H1 (cell line): Measurements from ENCODE around the gene GPRC5D. TPM values are rescaled to one million over a fixed set of nuclear protein-coding genes. Genes with fewer than 3 reads are reported as not detected.

Experiments used
- CBX8 ChIP-seq: fragments of 300-800, 300-1000 bp; sonication (generic); IDR thresholded peaks from 2 replicates; pipeline ENCODE4 v1.7.1; 2016; ENCODE audit warnings: low read depth, low read length, borderline replicate concordance
- polyA plus RNA-seq, 7 experiments: library from polyadenylated mRNA; depleted of rRNA in 3 of 7; stranded (reverse) in 5 of 7; unstranded in 2 of 7; fragments of >200 nt in 5 of 7; fragments of 200-250 nt in 2 of 7; gene quantifications; 1 replicate in 5 of 7; 2 replicates in 1 of 7; 4 replicates in 1 of 7; pipeline versions ENCODE4 v1.2.1 to v1.2.3, GENCODE V29; 2011 to 2013; ENCODE audit warnings: missing spikeins in 2 of 7, mixed read lengths in 2 of 7
- total RNA-seq: library from RNA; stranded (reverse); fragmentation: NEBNext Ultra II Directional; extraction: Animal tissue kit (Norgen Biotek cat#: 25700); gene quantifications from 2 replicates; pipeline ENCODE4 v1.2.1, GENCODE V29; 2021

The GPRC5D gene
- total and polyA plus RNA-seq, 2 of the 8 experiments (the other 6 are each of a cell fraction or from before 2014, with no cell fraction given) = 0.45 TPM; not detected in 1

- TF ChIP-seq CBX8 = no peak
These were observed 54.7 kb downstream of the GPRC5D start (continued) for GRCh38 chr12:12897302-12897701.
